H1 (cell line): Measurements from ENCODE around the gene SNORC. TPM values are rescaled to one million over a fixed set of nuclear protein-coding genes. Genes with fewer than 3 reads are reported as not detected.

Source experiments
- CTCF ChIA-PET: fragments of 300-600 bp; sonication (Branson Sonifier 250); formaldehyde crosslinking; loops from one replicate; lab custom pipeline; 2021; ENCODE audit not compliant: partially characterized antibody; lab: Charles Lee
- POLR2A ChIA-PET: fragments of 300-600 bp; sonication (Branson Sonifier 250); formaldehyde crosslinking; loops from one replicate; lab custom pipeline; 2021; ENCODE audit warnings: inconsistent platforms; ENCODE audit not compliant: partially characterized antibody; lab: Charles Lee
- DNase-seq, 2 experiments: peaks; one replicate each; pipeline versions ENCODE4 v3.0.0 to v3.0.0-alpha.2; 2010 to 2022; ENCODE audit warnings: low spot score in 2 of 2, low read depth in 1 of 2, mixed read lengths in 1 of 2
- FAIRE-seq: peaks from 2 replicates; lab custom pipeline; 2011; peaks lifted over from hg19 to GRCh38; lab: Jason Lieb, UNC
- H2AFZ ChIP-seq: 2 replicates; pipeline ENCODE4 v1.8.1; 2012; ENCODE audit warnings: low read length, inconsistent platforms
- H2AK5ac ChIP-seq: 2 replicates; pipeline ENCODE4 v1.6.1; 2013; ENCODE audit warnings: low read depth, low read length
- H2BK120ac ChIP-seq: replicated peaks from 2 replicates; pipeline ENCODE3; 2013; ENCODE audit warnings: low read depth, low read length, inconsistent platforms
- H2BK12ac ChIP-seq: 2 replicates; pipeline ENCODE4 v1.6.1; 2013; ENCODE audit warnings: low read depth, low read length
- H2BK15ac ChIP-seq: 2 replicates; pipeline ENCODE4 v1.6.1; 2013; ENCODE audit warnings: low read length
- H2BK20ac ChIP-seq: 2 replicates; pipeline ENCODE4 v1.6.1; 2013; ENCODE audit warnings: low read length
- H2BK5ac ChIP-seq: 2 replicates; pipeline ENCODE4 v1.6.1; 2013; ENCODE audit warnings: low read depth, low read length
- H3K14ac ChIP-seq: 2 replicates; pipeline ENCODE4 v1.6.1; 2013; ENCODE audit warnings: inconsistent platforms; ENCODE audit not compliant: insufficient read length
- H3K18ac ChIP-seq: 2 replicates; pipeline ENCODE4 v1.6.1; 2013; ENCODE audit warnings: low read length; ENCODE audit errors: extremely low read depth
- H3K23ac ChIP-seq: 2 replicates; pipeline ENCODE4 v1.6.1; 2013; ENCODE audit warnings: inconsistent platforms; ENCODE audit not compliant: insufficient read length
- H3K23me2 ChIP-seq: 2 replicates; pipeline ENCODE4 v1.6.1; 2013; ENCODE audit warnings: low read depth, low read length
- H3K27ac ChIP-seq: 2 replicates; pipeline ENCODE4 v1.6.1; 2011; ENCODE audit warnings: low read depth, low read length, inconsistent platforms
- H3K27me3 ChIP-seq, 4 experiments: replicated peaks in 1 of 4; 1 replicate in 1 of 4; 2 replicates in 3 of 4; pipeline versions ENCODE4 v1.6.1 to v1.8.1; 2011 to 2013; ENCODE audit warnings: low read length in 3 of 4, mild to moderate bottlenecking in 3 of 4, inconsistent platforms in 2 of 4, mixed read lengths in 2 of 4, moderate library complexity in 1 of 4; ENCODE audit not compliant: control insufficient read depth in 3 of 4, insufficient read depth in 3 of 4; ENCODE audit errors: extremely low read depth in 1 of 4
- H3K36me3 ChIP-seq, 4 experiments: 2 replicates each; pipeline versions ENCODE4 v1.6.1 to v1.8.1; 2011 to 2013; ENCODE audit warnings: mild to moderate bottlenecking in 4 of 4, low read length in 3 of 4, moderate library complexity in 2 of 4, control low read depth in 1 of 4, inconsistent platforms in 1 of 4; ENCODE audit not compliant: insufficient read depth in 4 of 4, control insufficient read depth in 2 of 4
- H3K4ac ChIP-seq: replicated peaks from 2 replicates; pipeline ENCODE3; 2013; ENCODE audit warnings: low read length, low read depth, mixed read lengths, inconsistent platforms; ENCODE audit not compliant: insufficient read length
- H3K4me1 ChIP-seq, 4 experiments: replicated peaks in 1 of 4; 1 replicate in 1 of 4; 2 replicates in 3 of 4; pipeline versions ENCODE4 v1.6.1 to v1.8.1; 2011 to 2013; ENCODE audit warnings: low read length in 3 of 4, inconsistent platforms in 2 of 4, mixed read lengths in 1 of 4; ENCODE audit not compliant: insufficient read depth in 4 of 4, control insufficient read depth in 3 of 4
- H3K4me2 ChIP-seq, 2 experiments: 2 replicates each; pipeline versions ENCODE4 v1.6.1 to v1.8.1; 2011 to 2013; ENCODE audit warnings: low read depth in 2 of 2, low read length in 2 of 2, control low read depth in 1 of 2, inconsistent platforms in 1 of 2, mild to moderate bottlenecking in 1 of 2; ENCODE audit not compliant: insufficient read depth in 1 of 2
- H3K4me3 ChIP-seq, 4 experiments: fragments of 200-600, 300-600 bp in 1 of 4; sonication (generic), shearing (Covaris generic), sonication (Bioruptor Twin) in 1 of 4; 2 replicates each; pipeline versions ENCODE4 v1.5.1 to v1.8.1; 2011 to 2016; ENCODE audit warnings: low read length in 4 of 4, low read depth in 3 of 4, control low read depth in 2 of 4, inconsistent platforms in 2 of 4, mild to moderate bottlenecking in 2 of 4, mixed read lengths in 1 of 4, moderate library complexity in 1 of 4; ENCODE audit not compliant: insufficient read depth in 2 of 4; ENCODE audit errors: extremely low read depth in 1 of 4
- H3K56ac ChIP-seq: replicated peaks from 2 replicates; pipeline ENCODE3; 2013; ENCODE audit warnings: low read depth, mild to moderate bottlenecking, mixed read lengths, low read length, inconsistent platforms; ENCODE audit not compliant: insufficient read length
- H3K79me1 ChIP-seq: 2 replicates; pipeline ENCODE4 v1.6.1; 2013; ENCODE audit warnings: low read depth, low read length, control low read depth
- H3K79me2 ChIP-seq, 2 experiments: 2 replicates each; pipeline versions ENCODE4 v1.6.1 to v1.8.1; 2012 to 2013; ENCODE audit warnings: low read length in 2 of 2, mild to moderate bottlenecking in 2 of 2, inconsistent platforms in 1 of 2; ENCODE audit not compliant: insufficient read depth in 2 of 2, control insufficient read depth in 1 of 2
- H3K9ac ChIP-seq, 4 experiments: replicated peaks in 1 of 4; 1 replicate in 1 of 4; 2 replicates in 3 of 4; pipeline versions ENCODE4 v1.6.1 to v1.8.1; 2011 to 2013; ENCODE audit warnings: low read depth in 3 of 4, low read length in 3 of 4, control low read depth in 2 of 4, mild to moderate bottlenecking in 2 of 4, moderate library complexity in 2 of 4, inconsistent platforms in 1 of 4; ENCODE audit errors: extremely low read depth in 1 of 4
- H3K9me3 ChIP-seq, 2 experiments: 2 replicates each; pipeline versions ENCODE4 v1.6.1 to v1.8.1; 2012 to 2013; ENCODE audit warnings: mild to moderate bottlenecking in 2 of 2, moderate library complexity in 2 of 2, control low read depth in 1 of 2, inconsistent platforms in 1 of 2, low read depth in 1 of 2, low read length in 1 of 2, mixed read lengths in 1 of 2; ENCODE audit not compliant: insufficient read depth in 2 of 2
- H4K20me1 ChIP-seq, 2 experiments: replicated peaks in 1 of 2; 2 replicates each; pipeline versions ENCODE3 to v1.8.1; 2011 to 2013; ENCODE audit warnings: inconsistent platforms in 2 of 2, low read length in 2 of 2, mild to moderate bottlenecking in 1 of 2; ENCODE audit not compliant: insufficient read depth in 2 of 2, control insufficient read depth in 1 of 2
- H4K5ac ChIP-seq: 2 replicates; pipeline ENCODE4 v1.6.1; 2013; ENCODE audit warnings: low read length, low read depth, mixed read lengths, inconsistent platforms; ENCODE audit not compliant: insufficient read length
- H4K8ac ChIP-seq: 2 replicates; pipeline ENCODE4 v1.8.0; 2013; ENCODE audit warnings: mild to moderate bottlenecking, moderate library complexity, low read length, inconsistent platforms; ENCODE audit not compliant: insufficient read depth; ENCODE audit errors: extremely low read depth
- H4K91ac ChIP-seq: replicated peaks from 2 replicates; pipeline ENCODE3; 2013; ENCODE audit warnings: low read length, mixed read lengths, inconsistent platforms; ENCODE audit not compliant: insufficient read length
- BRCA1 ChIP-seq: IDR thresholded peaks from 2 replicates; pipeline ENCODE4 v1.6.1; 2012; ENCODE audit warnings: low read depth, low read length, improper control_type of control experiment
- CBX5 ChIP-seq: fragments of 300-800, 300-1000 bp; sonication (generic); IDR thresholded peaks from 2 replicates; pipeline ENCODE4 v1.7.1; 2016; ENCODE audit warnings: antibody characterized with exemption, low read length, low read depth
- CEBPB ChIP-seq: IDR thresholded peaks from 2 replicates; pipeline ENCODE4 v1.6.1; 2012; ENCODE audit warnings: low read depth, low read length
- CHD2 ChIP-seq: IDR thresholded peaks from 2 replicates; pipeline ENCODE4 v1.6.1; 2012; ENCODE audit warnings: low read length, improper control_type of control experiment
- E2F6 ChIP-seq: IDR thresholded peaks from 2 replicates; pipeline ENCODE4 v1.6.1; 2012; ENCODE audit warnings: inconsistent platforms
- MAFK ChIP-seq: IDR thresholded peaks from 2 replicates; pipeline ENCODE4 v1.6.1; 2012; ENCODE audit warnings: low read depth, mild to moderate bottlenecking, improper control_type of control experiment, low read length
- PHF8 ChIP-seq: fragments of 200-600 bp; sonication (generic); conservative IDR thresholded peaks from 2 replicates; pipeline ENCODE4 v1.7.1; 2012; ENCODE audit warnings: low read depth, mild to moderate bottlenecking, inconsistent platforms, low read length, moderate library complexity
- RAD21 ChIP-seq, 2 experiments: IDR thresholded peaks in 1 of 2; conservative IDR thresholded peaks in 1 of 2; 2 replicates each; pipeline ENCODE4 v1.6.1; 2011; ENCODE audit warnings: low read depth in 2 of 2, low read length in 2 of 2, improper control_type of control experiment in 1 of 2, inconsistent platforms in 1 of 2, mild to moderate bottlenecking in 1 of 2, moderate library complexity in 1 of 2
- TCF12 ChIP-seq: IDR thresholded peaks from 2 replicates; pipeline ENCODE4 v1.6.1; 2011; ENCODE audit warnings: low read depth, mild to moderate bottlenecking, low read length
- ZNF274 ChIP-seq: IDR thresholded peaks from 2 replicates; pipeline ENCODE4 v1.7.0; 2012; ENCODE audit warnings: low read length, borderline replicate concordance; ENCODE audit errors: extremely low read depth
- WGBS, 2 experiments: shearing (Covaris generic) in 1 of 2; methylation state at CpG; one replicate each; pipeline versions ENCODE4 v1.1.6 to v1.1.7; 2013 to 2015; ENCODE audit warnings: low lambda C conversion rate in 2 of 2, mixed read lengths in 2 of 2, inconsistent platforms in 1 of 2, low coverage in 1 of 2, missing lambda C conversion rate in 1 of 2; ENCODE audit not compliant: insufficient replicate concordance in 2 of 2, insufficient coverage in 1 of 2, insufficient read length in 1 of 2; ENCODE audit errors: extremely low coverage in 1 of 2, missing lambda C conversion rate in 1 of 2; 5-methylcytosine and 5-hydroxymethylcytosine counted together
- polyA plus RNA-seq, 7 experiments: library from polyadenylated mRNA; depleted of rRNA in 3 of 7; stranded (reverse) in 5 of 7; unstranded in 2 of 7; fragments of >200 nt in 5 of 7; fragments of 200-250 nt in 2 of 7; gene quantifications; 1 replicate in 5 of 7; 2 replicates in 1 of 7; 4 replicates in 1 of 7; pipeline versions ENCODE4 v1.2.1 to v1.2.3, GENCODE V29; 2011 to 2013; ENCODE audit warnings: missing spikeins in 2 of 7, mixed read lengths in 2 of 7
- total RNA-seq: library from RNA; stranded (reverse); fragmentation: NEBNext Ultra II Directional; extraction: Animal tissue kit (Norgen Biotek cat#: 25700); gene quantifications from 2 replicates; pipeline ENCODE4 v1.2.1, GENCODE V29; 2021

SNORC gene
- total and polyA plus RNA-seq, 2 of the 8 experiments (the other 6 are each of a cell fraction or from before 2014, with no cell fraction given) = 1.6 to 1.8 TPM

- POLR2A ChIA-PET = no interaction called here
- FAIRE-seq = no peak
- CTCF ChIA-PET = interaction anchor here (1.2 to 2.7 kb wide), 3 partner anchors 9 to 111 kb away, joined by 3 to 8 read pairs (median 3); no protein-coding TSS in a partner anchor
These were observed 2.8 kb downstream of the SNORC start for GRCh38 chr2:232872826-232873225.

More at GRCh38 chr2:232872826-232873225, 2.8 kb downstream of the SNORC start:
- Histone ChIP-seq H2BK120ac (no peak overlapping the region), H4K91ac (no peak overlapping the region), H3K9ac (no peak overlapping the region), H3K9me3 (no peaks in the 10 kb centered on the region), H3K79me1 (no peaks in the 10 kb centered on the region), H2AK5ac (no peak overlapping the region), H2BK12ac (no peak overlapping the region), H3K4me3 (no peak overlapping the region), H3K4me1 (peaks cover 0 to 4% (median 1%) of the 10 kb centered on the region in 4 experiments; a peak in 4 of 7 replicates), H3K4ac (no peak overlapping the region), H3K14ac (no peak overlapping the region), H3K79me2 (no peaks in the 10 kb centered on the region), H2AFZ (no peak overlapping the region), H3K4me2 (no peak overlapping the region), H4K20me1 (peaks cover 0 to 3% of the 10 kb centered on the region in 2 experiments), H2BK15ac (no peak overlapping the region), H3K56ac (no peak overlapping the region), H3K27me3 (peaks cover 0 to 23% (median 17%) of the 10 kb centered on the region in 4 experiments; a peak in 5 of 7 replicates), H2BK5ac (no peak overlapping the region), H2BK20ac (no peak overlapping the region), H4K5ac (no peak overlapping the region), H4K8ac (no peak overlapping the region), H3K27ac (no peak overlapping the region), H3K18ac (no peak overlapping the region), H3K23me2 (peaks cover 12% of the 10 kb centered on the region; the same call in 1 of the 2 replicates), H3K23ac (no peak overlapping the region), H3K36me3 (no peaks in the 10 kb centered on the region)
- DNase-seq = no peak
- 97% methylated on average over 9 of the region's 9 CpGs; no CpG with 5 or more reads in 1 of the 2 experiments for WGBS, 2 experiments
- TF ChIP-seq TCF12 = no peak
- no peak for TF ChIP-seq E2F6
- TF ChIP-seq BRCA1 = no peak
- TF ChIP-seq RAD21 (IDR thresholded peaks at IDR 0.05 in 1 of 2, conservative IDR thresholded peaks at IDR 0.05 in 1 of 2; ENCODE audit: low read depth in 2 of 2, low read length in 2 of 2) = no peak
- TF ChIP-seq CEBPB = no peak
- no peak for TF ChIP-seq ZNF274
- no peak for TF ChIP-seq PHF8
- TF ChIP-seq MAFK = no peak
- TF ChIP-seq CBX5 = no peak
- no peak for TF ChIP-seq CHD2
- TF ChIP-seq, all 59 proteins: peak for 0
